IMR-90 (cell line): ENCODE measurements around the gene PPP2R1B. TPM values are rescaled to one million over a fixed set of nuclear protein-coding genes. Genes with fewer than 3 reads are reported as not detected.

Source experiments
- ATAC-seq: fragments of 200-7000 bp; cut with Tn5 transposase; 2 replicates; pipeline ENCODE4 v1.9.1; 2020; ENCODE audit warnings: low read depth, mild to moderate bottlenecking, moderate library complexity
- BruUV-seq: library from RNA; stranded (reverse); fragments of 400-500 nt; replicated peaks from 2 replicates; lab custom pipeline; 2021; lab: Mats Ljungman, UMichigan
- CTCF ChIA-PET: fragments of 300-600 bp; formaldehyde crosslinking; extraction: SDS; loops from one replicate; lab custom pipeline; 2021; ENCODE audit warnings: antibody characterized with exemption; lab: Yijun Ruan, JAX
- POLR2A ChIA-PET: fragments of 300-600 bp; sonication (Branson Sonifier 250); formaldehyde crosslinking; loops from one replicate; lab custom pipeline; 2022; ENCODE audit warnings: antibody characterized with exemption; ENCODE audit not compliant: unreplicated experiment; lab: Charles Lee
- DNase-seq: peaks from one replicate; pipeline ENCODE4 v3.0.0; 2013
- H2AFZ ChIP-seq: replicated peaks from 2 replicates; pipeline ENCODE3; 2013; ENCODE audit warnings: low read length, mild to moderate bottlenecking; ENCODE audit not compliant: poor library complexity
- H2AK5ac ChIP-seq: 2 replicates; pipeline ENCODE4 v1.6.1; 2013; ENCODE audit warnings: low read depth, low read length, inconsistent platforms
- H2AK9ac ChIP-seq: replicated peaks from 2 replicates; pipeline ENCODE3; 2013; ENCODE audit warnings: mild to moderate bottlenecking, low read depth, low read length, moderate library complexity; ENCODE audit not compliant: poor library complexity
- H2BK120ac ChIP-seq: 2 replicates; pipeline ENCODE4 v1.6.1; 2013; ENCODE audit warnings: low read depth, low read length, inconsistent platforms
- H2BK15ac ChIP-seq: 3 replicates; pipeline ENCODE4 v1.6.1; 2013; ENCODE audit warnings: low read depth, low read length, inconsistent platforms
- H2BK20ac ChIP-seq: 2 replicates; pipeline ENCODE4 v1.6.1; 2013; ENCODE audit warnings: low read depth, mild to moderate bottlenecking, inconsistent platforms, low read length, moderate library complexity
- H2BK5ac ChIP-seq: 2 replicates; pipeline ENCODE4 v1.6.1; 2013; ENCODE audit warnings: mild to moderate bottlenecking, low read depth, low read length, inconsistent platforms; ENCODE audit not compliant: poor library complexity, severe bottlenecking
- H3K14ac ChIP-seq: replicated peaks from 2 replicates; pipeline ENCODE4 v1.6.1; 2013; ENCODE audit warnings: low read depth, low read length, inconsistent platforms
- H3K18ac ChIP-seq: 2 replicates; pipeline ENCODE4 v1.6.1; 2013; ENCODE audit warnings: low read depth, low read length, control low read depth
- H3K23ac ChIP-seq: 2 replicates; pipeline ENCODE4 v1.6.1; 2013; ENCODE audit warnings: low read depth, low read length, inconsistent platforms
- H3K27ac ChIP-seq: 2 replicates; pipeline ENCODE4 v1.5.1; 2013; ENCODE audit warnings: mild to moderate bottlenecking, control low read depth, low read length; ENCODE audit not compliant: insufficient read depth
- H3K27me3 ChIP-seq: 2 replicates; pipeline ENCODE4 v1.6.1; 2013; ENCODE audit warnings: low read length; ENCODE audit not compliant: control insufficient read depth, insufficient read depth
- H3K36me3 ChIP-seq: 2 replicates; pipeline ENCODE4 v1.6.1; 2013; ENCODE audit warnings: low read length, mixed read lengths; ENCODE audit not compliant: control insufficient read depth, insufficient read depth
- H3K4ac ChIP-seq: 2 replicates; pipeline ENCODE4 v1.6.1; 2013; ENCODE audit warnings: low read depth, low read length, inconsistent platforms
- H3K4me1 ChIP-seq: 2 replicates; pipeline ENCODE4 v1.6.1; 2013; ENCODE audit warnings: low read length, mixed read lengths; ENCODE audit not compliant: control insufficient read depth, insufficient read depth
- H3K4me2 ChIP-seq: 2 replicates; pipeline ENCODE4 v1.6.1; 2013; ENCODE audit warnings: low read depth, mild to moderate bottlenecking, control low read depth, low read length, moderate library complexity
- H3K4me3 ChIP-seq: 2 replicates; pipeline ENCODE4 v1.5.1; 2013; ENCODE audit warnings: low read depth, mild to moderate bottlenecking, control low read depth, low read length, moderate library complexity; ENCODE audit not compliant: insufficient read depth
- H3K56ac ChIP-seq: 2 replicates; pipeline ENCODE4 v1.6.1; 2013; ENCODE audit warnings: low read length, inconsistent platforms; ENCODE audit not compliant: insufficient read depth; ENCODE audit errors: extremely low read depth
- H3K79me1 ChIP-seq, 2 experiments: 2 replicates each; pipeline ENCODE4 v1.6.1; 2013; ENCODE audit warnings: low read length in 2 of 2, inconsistent platforms in 1 of 2, low read depth in 1 of 2
- H3K9ac ChIP-seq: 2 replicates; pipeline ENCODE4 v1.6.1; 2013; ENCODE audit warnings: low read depth, low read length, control low read depth
- H3K9me1 ChIP-seq: 2 replicates; pipeline ENCODE4 v1.6.1; 2013; ENCODE audit warnings: low read length, inconsistent platforms; ENCODE audit not compliant: insufficient read depth
- H3K9me3 ChIP-seq: 2 replicates; pipeline ENCODE4 v1.6.1; 2013; ENCODE audit warnings: low read length; ENCODE audit not compliant: control insufficient read depth, insufficient read depth
- H4K20me1 ChIP-seq: 2 replicates; pipeline ENCODE4 v1.6.1; 2013; ENCODE audit warnings: low read length, inconsistent platforms; ENCODE audit not compliant: insufficient read depth
- H4K5ac ChIP-seq: 2 replicates; pipeline ENCODE4 v1.6.1; 2013; ENCODE audit warnings: mild to moderate bottlenecking, low read depth, low read length, control low read depth
- H4K8ac ChIP-seq, 2 experiments: 2 replicates each; pipeline ENCODE4 v1.6.1; 2013; ENCODE audit warnings: low read depth in 2 of 2, low read length in 2 of 2, control low read depth in 1 of 2, inconsistent platforms in 1 of 2
- H4K91ac ChIP-seq: 2 replicates; pipeline ENCODE4 v1.6.1; 2013; ENCODE audit warnings: low read depth, low read length, inconsistent platforms; ENCODE audit not compliant: insufficient read depth
- BHLHE40 ChIP-seq: fragments of 150-350 bp; IDR thresholded peaks from 2 replicates; pipeline ENCODE4 v1.6.1; 2016; ENCODE audit warnings: mild to moderate bottlenecking, low read depth, low read length
- CEBPB ChIP-seq: IDR thresholded peaks from 2 replicates; pipeline ENCODE4 v1.6.1; 2012; ENCODE audit warnings: low read depth, low read length, improper control_type of control experiment
- CHD1 ChIP-seq: IDR thresholded peaks from 2 replicates; pipeline ENCODE4 v1.6.1; 2012; ENCODE audit warnings: low read depth, low read length, improper control_type of control experiment
- CTCF ChIP-seq: conservative IDR thresholded peaks from 2 replicates; pipeline ENCODE4 v1.5.1; 2012; ENCODE audit warnings: mild to moderate bottlenecking, low read depth, low read length, improper control_type of control experiment
- FOS ChIP-seq: fragments of 150-350 bp; IDR thresholded peaks from 2 replicates; pipeline ENCODE4 v1.6.1; 2016; ENCODE audit warnings: low read depth, low read length
- MAFK ChIP-seq: IDR thresholded peaks from 2 replicates; pipeline ENCODE4 v1.6.1; 2012; ENCODE audit warnings: low read depth, low read length, improper control_type of control experiment
- MAZ ChIP-seq: IDR thresholded peaks from 2 replicates; pipeline ENCODE4 v1.6.1; 2012; ENCODE audit warnings: low read depth, mild to moderate bottlenecking, low read length, improper control_type of control experiment, moderate library complexity, borderline replicate concordance
- MXI1 ChIP-seq: IDR thresholded peaks from 2 replicates; pipeline ENCODE4 v1.6.1; 2012; ENCODE audit warnings: low read depth, mild to moderate bottlenecking, low read length, moderate library complexity, borderline replicate concordance
- NFE2L2 ChIP-seq: fragments of 150-350 bp; IDR thresholded peaks from 2 replicates; pipeline ENCODE4 v1.6.1; 2016; ENCODE audit warnings: low read depth, mild to moderate bottlenecking, low read length
- POLR2A ChIP-seq: IDR thresholded peaks from 2 replicates; pipeline ENCODE4 v1.6.1; 2012; ENCODE audit warnings: mild to moderate bottlenecking, low read depth, low read length
- RAD21 ChIP-seq: IDR thresholded peaks from 2 replicates; pipeline ENCODE4 v1.6.1; 2012; ENCODE audit warnings: low read length, improper control_type of control experiment
- RCOR1 ChIP-seq: IDR thresholded peaks from 2 replicates; pipeline ENCODE4 v1.6.1; 2012; ENCODE audit warnings: mild to moderate bottlenecking, low read length, improper control_type of control experiment; ENCODE audit not compliant: insufficient replicate concordance
- RFX5 ChIP-seq: IDR thresholded peaks from 2 replicates; pipeline ENCODE4 v1.8.0; 2012; ENCODE audit warnings: low read depth, mild to moderate bottlenecking, low read length, moderate library complexity
- SMC3 ChIP-seq: fragments of 150-350 bp; IDR thresholded peaks from 2 replicates; pipeline ENCODE4 v1.6.1; 2016; ENCODE audit warnings: low read depth, mild to moderate bottlenecking, antibody characterized with exemption, low read length, moderate library complexity
- WGBS, 2 experiments: methylation state at CpG; one replicate each; pipeline versions ENCODE4 v1.1.5 to v1.1.7; 2013; ENCODE audit warnings: missing lambda C conversion rate in 2 of 2; ENCODE audit not compliant: insufficient read length in 1 of 2; ENCODE audit errors: extremely low coverage in 2 of 2; 5-methylcytosine and 5-hydroxymethylcytosine counted together
- dilution Hi-C: fragments of 300-500 bp; cut with HindIII; formaldehyde crosslinking; loops from one replicate; pipeline ENCODE4 v1.14.3; 2018; ENCODE audit warnings: low sequenced_read_pairs; ENCODE audit not compliant: unreplicated experiment
- in situ Hi-C: fragments of 300-500 bp; cut with MboI; formaldehyde crosslinking; loops from 3 replicates; pipeline ENCODE4 v1.14.3; 2019; ENCODE audit warnings: low sequenced_read_pairs, inconsistent platforms, mixed read lengths
- intact Hi-C: fragments of 100-400 bp; cut with micrococcal nuclease; formaldehyde crosslinking; loops from 2 replicates; pipeline ENCODE4 v1.10.0; 2022
- polyA plus RNA-seq, 3 experiments: library from polyadenylated mRNA; depleted of rRNA; stranded (reverse); fragments of >200 nt; gene quantifications; 2 replicates each; pipeline ENCODE4 v1.2.3, GENCODE V29; 2012; ENCODE audit warnings: low replicate concordance in 1 of 3
- total RNA-seq: library from RNA; depleted of rRNA; stranded (reverse); fragments of >200 nt; gene quantifications from 2 replicates; pipeline ENCODE4 v1.2.3, GENCODE V29; 2012
- TF ChIP-seq, protein P1 (sequence below): fragments of 150-350 bp; IDR thresholded peaks from 2 replicates; pipeline ENCODE4 v1.6.1; 2017; ENCODE audit warnings: mild to moderate bottlenecking, antibody characterized with exemption, low read length, low read depth
- TF ChIP-seq, protein P2 (sequence below): fragments of 150-350 bp; IDR thresholded peaks from 2 replicates; pipeline ENCODE4 v1.6.1; 2016; ENCODE audit warnings: low read depth, mild to moderate bottlenecking, low read length, moderate library complexity, borderline replicate concordance

Gene PPP2R1B
- total and polyA plus RNA-seq, 2 of the 4 experiments (the other 2 are of a cell fraction), result 23.0 to 62.9 TPM

GRCh38 chr11:111688013-111688412 lies 78.2 kb downstream of the PPP2R1B start:
- dilution Hi-C loops, result no loop called here
- POLR2A ChIA-PET, result no interaction called here

More at GRCh38 chr11:111688013-111688412, 78.2 kb downstream of the PPP2R1B start:
- H4K20me1 ChIP-seq, result no peaks in the 10 kb centered on the region
- H2BK15ac ChIP-seq, result no peak overlapping the region
- no peak overlapping the region for H4K91ac ChIP-seq
- no peak overlapping the region for H3K4me2 ChIP-seq
- TF ChIP-seq CHD1 (no peak), SMC3 (no peak), POLR2A (no peak), CEBPB (no peak), MXI1 (no peak), CTCF (no peak), RFX5 (no peak), BHLHE40 (no peak), RAD21 (no peak), NFE2L2 (no peak), FOS (no peak), MAZ (no peak), MAFK (no peak), RCOR1 (no peak)
- TF ChIP-seq, protein P1, sequence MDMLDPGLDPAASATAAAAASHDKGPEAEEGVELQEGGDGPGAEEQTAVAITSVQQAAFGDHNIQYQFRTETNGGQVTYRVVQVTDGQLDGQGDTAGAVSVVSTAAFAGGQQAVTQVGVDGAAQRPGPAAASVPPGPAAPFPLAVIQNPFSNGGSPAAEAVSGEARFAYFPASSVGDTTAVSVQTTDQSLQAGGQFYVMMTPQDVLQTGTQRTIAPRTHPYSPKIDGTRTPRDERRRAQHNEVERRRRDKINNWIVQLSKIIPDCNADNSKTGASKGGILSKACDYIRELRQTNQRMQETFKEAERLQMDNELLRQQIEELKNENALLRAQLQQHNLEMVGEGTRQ, result no peak
- TF ChIP-seq, protein P2, sequence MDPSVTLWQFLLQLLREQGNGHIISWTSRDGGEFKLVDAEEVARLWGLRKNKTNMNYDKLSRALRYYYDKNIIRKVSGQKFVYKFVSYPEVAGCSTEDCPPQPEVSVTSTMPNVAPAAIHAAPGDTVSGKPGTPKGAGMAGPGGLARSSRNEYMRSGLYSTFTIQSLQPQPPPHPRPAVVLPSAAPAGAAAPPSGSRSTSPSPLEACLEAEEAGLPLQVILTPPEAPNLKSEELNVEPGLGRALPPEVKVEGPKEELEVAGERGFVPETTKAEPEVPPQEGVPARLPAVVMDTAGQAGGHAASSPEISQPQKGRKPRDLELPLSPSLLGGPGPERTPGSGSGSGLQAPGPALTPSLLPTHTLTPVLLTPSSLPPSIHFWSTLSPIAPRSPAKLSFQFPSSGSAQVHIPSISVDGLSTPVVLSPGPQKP, result no peak
- no peak overlapping the region for H3K23ac ChIP-seq
- H3K4me1 ChIP-seq, result peaks cover 4% of the 10 kb centered on the region
- H3K36me3 ChIP-seq, result peaks cover 10% of the 10 kb centered on the region
- WGBS, 2 experiments, result 100% methylated on average over 2 of the region's 7 CpGs; no CpG with 5 or more reads in 1 of the 2 experiments
- H3K79me1 ChIP-seq, result peaks cover 27 to 33% of the 10 kb centered on the region in 2 experiments
- ATAC-seq (no peak), DNase-seq (no peak)
- no peak overlapping the region for H3K56ac ChIP-seq
- H2AFZ ChIP-seq, result no peak overlapping the region
- H4K5ac ChIP-seq, result no peak overlapping the region
- no peak overlapping the region for H2BK20ac ChIP-seq
- no peaks in the 10 kb centered on the region for H3K27me3 ChIP-seq
- no peaks in the 10 kb centered on the region; the same call in none of the 2 replicates for H3K9me1 ChIP-seq
- H2BK5ac ChIP-seq, result no peak overlapping the region
- in situ Hi-C loops (no loop called here), intact Hi-C loops (no loop called here)
- no peak overlapping the region for H3K9ac ChIP-seq
- H3K18ac ChIP-seq, result no peak overlapping the region
- H3K4ac ChIP-seq, result no peak overlapping the region
- H3K27ac ChIP-seq, result no peak overlapping the region; the same call in 1 of the 2 replicates
- H2AK5ac ChIP-seq, result no peak overlapping the region; the same call in 1 of the 2 replicates
- CTCF ChIA-PET, result no interaction called here
- H3K14ac ChIP-seq, result no peak overlapping the region
- no TSS peak for BruUV-seq
- no peak overlapping the region for H3K4me3 ChIP-seq
- H2AK9ac ChIP-seq, result no peak overlapping the region
- no peaks in the 10 kb centered on the region for H3K9me3 ChIP-seq
- H2BK120ac ChIP-seq, result no peak overlapping the region
- no peak overlapping the region for H4K8ac ChIP-seq
